GM12878 (cell line): Measurements from ENCODE around the gene PDE6B. TPM values are rescaled to one million over a fixed set of nuclear protein-coding genes. Genes with fewer than 3 reads are reported as not detected.
A peak's percentile ranks its signal among the peaks of the same experiment; 100 is the strongest.

Experiments
- ATAC-seq: fragments of 200-7000 bp; cut with Tn5 transposase; 3 replicates; pipeline ENCODE4 v1.9.1; 2020; ENCODE audit warnings: mild to moderate bottlenecking, moderate library complexity
- BruUV-seq: library from RNA; stranded (reverse); fragments of 400-500 nt; replicated peaks from 2 replicates; lab custom pipeline; 2021; lab: Mats Ljungman, UMichigan
- CTCF ChIA-PET: fragments of 300-600 bp; sonication (Branson Sonifier 250); formaldehyde crosslinking; extraction: SDS; loops from one replicate; lab custom pipeline; 2021; ENCODE audit warnings: inconsistent platforms; lab: Yijun Ruan, JAX
- POLR2A ChIA-PET: fragments of 350-600 bp; formaldehyde crosslinking; extraction: SDS; loops from one replicate; lab custom pipeline; 2021; ENCODE audit warnings: inconsistent platforms; lab: Charles Lee
- RAD21 ChIA-PET: fragments of 300-600 bp; sonication (Branson Sonifier 250); formaldehyde crosslinking; loops from one replicate; lab custom pipeline; 2023; ENCODE audit warnings: antibody characterized with exemption; ENCODE audit not compliant: unreplicated experiment; lab: Charles Lee
- SMC1A ChIA-PET: fragments of 300-600 bp; sonication (Branson Sonifier 250); formaldehyde crosslinking; loops from one replicate; lab custom pipeline; 2023; ENCODE audit not compliant: unreplicated experiment, uncharacterized antibody; lab: Charles Lee
- DNase-seq: peaks from one replicate; pipeline ENCODE4 v3.0.0-alpha.2; 2011; ENCODE audit warnings: low read depth, low spot score
- FAIRE-seq: peaks from 3 replicates; lab custom pipeline; 2011; peaks lifted over from hg19 to GRCh38; lab: Jason Lieb, UNC
- H2AFZ ChIP-seq: 2 replicates; pipeline ENCODE4 v1.6.0; 2011; ENCODE audit warnings: low read depth, low read length, control low read depth; ENCODE audit not compliant: control insufficient read depth
- H3K27ac ChIP-seq: 2 replicates; pipeline ENCODE4 v1.5.1; 2011; ENCODE audit warnings: control low read depth; ENCODE audit not compliant: control insufficient read depth, insufficient read depth
- H3K27me3 ChIP-seq, 2 experiments: replicated peaks in 1 of 2; 2 replicates each; pipeline versions ENCODE4 v1.6.0 to v1.6.1; 2011; ENCODE audit warnings: low read length in 1 of 2; ENCODE audit not compliant: control insufficient read depth in 2 of 2, insufficient read depth in 2 of 2
- H3K36me3 ChIP-seq, 2 experiments: 2 replicates each; pipeline ENCODE4 v1.5.1; 2011; ENCODE audit warnings: low read length in 1 of 2; ENCODE audit not compliant: control insufficient read depth in 2 of 2, insufficient read depth in 2 of 2
- H3K4me1 ChIP-seq: 2 replicates; pipeline ENCODE4 v1.6.1; 2011; ENCODE audit warnings: mild to moderate bottlenecking, low read length, moderate library complexity, mixed read lengths; ENCODE audit not compliant: control insufficient read depth, insufficient read depth
- H3K4me2 ChIP-seq: 2 replicates; pipeline ENCODE4 v1.6.0; 2011; ENCODE audit warnings: control low read depth; ENCODE audit not compliant: control insufficient read depth, insufficient read depth
- H3K4me3 ChIP-seq: fragments of 200-600 bp; sonication (generic); 2 replicates; pipeline ENCODE4 v1.5.1; 2016
- H3K79me2 ChIP-seq: 2 replicates; pipeline ENCODE4 v1.6.0; 2011; ENCODE audit warnings: low read length; ENCODE audit not compliant: control insufficient read depth, insufficient read depth
- H3K9ac ChIP-seq: 2 replicates; pipeline ENCODE4 v1.8.0; 2011; ENCODE audit warnings: low read length, control low read depth, mixed read lengths; ENCODE audit not compliant: control insufficient read depth, insufficient read depth
- H3K9me3 ChIP-seq: replicated peaks from 3 replicates; pipeline ENCODE4 v1.5.1; 2011; ENCODE audit warnings: mild to moderate bottlenecking, low read length; ENCODE audit not compliant: control insufficient read depth, insufficient read depth
- H4K20me1 ChIP-seq: 2 replicates; pipeline ENCODE4 v1.6.0; 2011; ENCODE audit not compliant: control insufficient read depth, insufficient read depth
- GATAD2B ChIP-seq: fragments of 450-650 bp; conservative IDR thresholded peaks from 2 replicates; pipeline ENCODE4 v1.6.1; 2017; ENCODE audit warnings: low read depth, mild to moderate bottlenecking, moderate library complexity
- IKZF1 ChIP-seq: fragments of 450-650 bp; conservative IDR thresholded peaks from 2 replicates; pipeline ENCODE4 v1.6.1; 2017; ENCODE audit warnings: antibody characterized with exemption, mild to moderate bottlenecking
- IKZF2 ChIP-seq, 2 experiments: fragments of 450-650 bp; IDR thresholded peaks; 2 replicates each; pipeline ENCODE4 v1.6.1; 2017; ENCODE audit warnings: mild to moderate bottlenecking in 2 of 2, moderate library complexity in 2 of 2
- RAD21 ChIP-seq: IDR thresholded peaks from 2 replicates; pipeline ENCODE4 v1.6.1; 2011; ENCODE audit warnings: mild to moderate bottlenecking, low read depth, low read length, moderate library complexity; ENCODE audit not compliant: insufficient read depth
- SMC3 ChIP-seq: IDR thresholded peaks from 2 replicates; pipeline ENCODE4 v1.6.1; 2011; ENCODE audit warnings: low read length, improper control_type of control experiment, borderline replicate concordance
- TCF12 ChIP-seq: IDR thresholded peaks from 2 replicates; pipeline ENCODE4 v1.6.1; 2011; ENCODE audit warnings: low read depth, mild to moderate bottlenecking, low read length
- TCF3 ChIP-seq: IDR thresholded peaks from 2 replicates; pipeline ENCODE4 v1.6.1; 2012; ENCODE audit warnings: low read depth, mild to moderate bottlenecking, low read length, borderline replicate concordance; ENCODE audit not compliant: insufficient read depth
- YY1 ChIP-seq: IDR thresholded peaks from 2 replicates; pipeline ENCODE4 v1.6.1; 2011; ENCODE audit warnings: low read depth, mild to moderate bottlenecking, low read length
- ZZZ3 ChIP-seq: IDR thresholded peaks from 2 replicates; pipeline ENCODE4 v1.6.1; 2011; ENCODE audit warnings: low read depth; ENCODE audit not compliant: control insufficient read depth, insufficient read length
- WGBS: methylation state at CpG from one replicate; pipeline ENCODE4 v1.1.6; 2016; ENCODE audit warnings: low lambda C conversion rate; ENCODE audit not compliant: insufficient replicate concordance, insufficient coverage; ENCODE audit errors: missing lambda C conversion rate; 5-methylcytosine and 5-hydroxymethylcytosine counted together
- in situ Hi-C: fragments of 300-500 bp; cut with MboI; formaldehyde crosslinking; loops from 9 replicates; pipeline ENCODE4 v1.14.3; 2018; ENCODE audit warnings: mixed read lengths
- intact Hi-C: fragments of 100-400 bp; cut with micrococcal nuclease; formaldehyde crosslinking; loops from one replicate; pipeline ENCODE4 v1.14.2; 2022; ENCODE audit not compliant: unreplicated experiment
- polyA plus RNA-seq, 11 experiments: library from polyadenylated mRNA; depleted of rRNA in 4 of 11; unstranded in 6 of 11; stranded (reverse) in 5 of 11; fragments of >200 nt; fragmentation: Nextera tagmentation in 4 of 11; fragmentation: Illumina TruSeq in 1 of 11; extraction: Ambion mirVana in 4 of 11; extraction: Trizol in 1 of 11; gene quantifications; 1 replicate in 1 of 11; 2 replicates in 10 of 11; pipeline versions ENCODE4 v1.2.1 to v1.2.3, GENCODE V29; 2011 to 2016; ENCODE audit warnings: inconsistent platforms in 2 of 11, missing spikeins in 2 of 11, low read depth in 1 of 11
- total RNA-seq, 4 experiments: library from RNA; depleted of rRNA in 3 of 4; stranded (reverse); fragments of >200 nt in 3 of 4; fragmentation: Illumina TruSeq in 1 of 4; extraction: Trizol in 1 of 4; gene quantifications; 2 replicates each; pipeline versions ENCODE4 v1.2.1 to v1.2.3, GENCODE V29; 2013 to 2021
- TF ChIP-seq, protein P1 (sequence below), 3 experiments: IDR thresholded peaks in 2 of 3; conservative IDR thresholded peaks in 1 of 3; 2 replicates each; pipeline ENCODE4 v1.5.1; 2011; ENCODE audit warnings: low read depth in 3 of 3, low read length in 3 of 3, mild to moderate bottlenecking in 3 of 3, control low read depth in 2 of 3, moderate library complexity in 2 of 3, inconsistent platforms in 1 of 3, mixed read lengths in 1 of 3; ENCODE audit not compliant: control insufficient read depth in 2 of 3, insufficient read depth in 1 of 3; ENCODE audit errors: extremely low read depth in 1 of 3

The PDE6B gene
- total and polyA plus RNA-seq, 10 of the 15 experiments (the other 5 are each of a cell fraction or from before 2014, with no cell fraction given): 2.6 to 6.4 (median 3.8) TPM

GRCh38 chr4:683982-684622, 58.7 kb downstream of the PDE6B start:
- Histone ChIP-seq H3K27ac (no peak overlapping the region), H3K4me1 (peaks cover 11% of the 10 kb centered on the region), H3K4me3 (no peak overlapping the region), H3K4me2 (no peak overlapping the region), H2AFZ (no peak overlapping the region), H4K20me1 (no peaks in the 10 kb centered on the region), H3K79me2 (no peaks in the 10 kb centered on the region), H3K27me3 (no peaks in the 10 kb centered on the region), H3K9me3 (no peaks in the 10 kb centered on the region)
- DNase-seq: no peak
- intact Hi-C loops (no loop called here), in situ Hi-C loops (no loop called here)
- ChIA-PET SMC1A (interaction anchor here (1.4 kb wide), 1 partner anchor 17 kb away, joined by 4 read pairs; no protein-coding TSS in a partner anchor), CTCF (interaction anchor here (0.5 to 1.7 kb wide), 7 partner anchors 8 to 536 kb away, joined by 3 to 8 read pairs (median 5); partner anchors contain the start of gene IDUA)
- ATAC-seq: peak; percentile 53
- TF ChIP-seq IKZF2 (IDR thresholded peaks at IDR 0.05): 0 out of 4 replicates have a peak, but pooled peaks of 1 of the 2 experiments have one; percentile 15
- peak; percentile 36; the same call in 1 of the 2 replicates for TF ChIP-seq RAD21
- TF ChIP-seq TCF12: no peak
- TF ChIP-seq TCF3: no peak
- peak; percentile 46 for TF ChIP-seq IKZF1
- TF ChIP-seq GATAD2B: no peak
- TF ChIP-seq YY1: 0 out of 2 replicates have a peak, but pooled peaks have one; percentile 26
- TF ChIP-seq ZZZ3: no peak
- peak; percentile 34; the same call in 1 of the 2 replicates for TF ChIP-seq SMC3
- TF ChIP-seq, protein P1, sequence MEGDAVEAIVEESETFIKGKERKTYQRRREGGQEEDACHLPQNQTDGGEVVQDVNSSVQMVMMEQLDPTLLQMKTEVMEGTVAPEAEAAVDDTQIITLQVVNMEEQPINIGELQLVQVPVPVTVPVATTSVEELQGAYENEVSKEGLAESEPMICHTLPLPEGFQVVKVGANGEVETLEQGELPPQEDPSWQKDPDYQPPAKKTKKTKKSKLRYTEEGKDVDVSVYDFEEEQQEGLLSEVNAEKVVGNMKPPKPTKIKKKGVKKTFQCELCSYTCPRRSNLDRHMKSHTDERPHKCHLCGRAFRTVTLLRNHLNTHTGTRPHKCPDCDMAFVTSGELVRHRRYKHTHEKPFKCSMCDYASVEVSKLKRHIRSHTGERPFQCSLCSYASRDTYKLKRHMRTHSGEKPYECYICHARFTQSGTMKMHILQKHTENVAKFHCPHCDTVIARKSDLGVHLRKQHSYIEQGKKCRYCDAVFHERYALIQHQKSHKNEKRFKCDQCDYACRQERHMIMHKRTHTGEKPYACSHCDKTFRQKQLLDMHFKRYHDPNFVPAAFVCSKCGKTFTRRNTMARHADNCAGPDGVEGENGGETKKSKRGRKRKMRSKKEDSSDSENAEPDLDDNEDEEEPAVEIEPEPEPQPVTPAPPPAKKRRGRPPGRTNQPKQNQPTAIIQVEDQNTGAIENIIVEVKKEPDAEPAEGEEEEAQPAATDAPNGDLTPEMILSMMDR (IDR thresholded peaks at IDR 0.05 in 2 of 3, conservative IDR thresholded peaks at IDR 0.05 in 1 of 3; ENCODE audit: control insufficient read depth in 2 of 3, extremely low read depth in 1 of 3, insufficient read depth in 1 of 3, low read depth in 3 of 3, low read length in 3 of 3): peak; percentile 49 to 70 (median 65); a peak in 5 of 6 replicates
- TF ChIP-seq, all 136 proteins: peak for 6
- ChIA-PET POLR2A (no interaction called here), RAD21 (interaction anchor here (0.6 to 0.8 kb wide), 3 partner anchors 17 to 132 kb away, joined by 3 to 4 read pairs (median 3); no protein-coding TSS in a partner anchor)
- Histone ChIP-seq H3K36me3 (no peaks in the 10 kb centered on the region), H3K9ac (no peak overlapping the region)
- WGBS: 20% methylated on average over 19 of the region's 19 CpGs
- FAIRE-seq: no peak
- BruUV-seq: no TSS peak
